Measurements from ENCODE around the gene RITA1.

RITA1 gene

GRCh38 chr12:113142886-113143332, 42.6 kb upstream of the RITA1 start:
- DNase-seq, result no peak
- Histone ChIP-seq H3K27me3 (replicated peaks; ENCODE audit: control insufficient read depth, insufficient read depth, low read length, poor library complexity, severe bottlenecking) (no peaks in the 10 kb centered on the region), H3K4me3 (ENCODE audit: insufficient read depth, low read depth, low read length, poor library complexity, severe bottlenecking) (no peak overlapping the region), H3K27ac (ENCODE audit: insufficient read depth, low read length, poor library complexity, severe bottlenecking) (no peak overlapping the region), H3K4me1 (ENCODE audit: control insufficient read depth, insufficient read depth, low read length, poor library complexity, severe bottlenecking) (no peaks in the 10 kb centered on the region), H3K36me3 (ENCODE audit: control insufficient read depth, insufficient read depth, low read length) (no peaks in the 10 kb centered on the region), H3K9me3 (ENCODE audit: control insufficient read depth, low read length) (no peaks in the 10 kb centered on the region)

GRCh38 chr12:113143959-113144358, 41.6 kb upstream of the RITA1 start:
- Histone ChIP-seq H3K4me1 (ENCODE audit: control insufficient read depth, insufficient read depth, low read length, poor library complexity, severe bottlenecking) (no peaks in the 10 kb centered on the region), H3K4me3 (ENCODE audit: insufficient read depth, low read depth, low read length, poor library complexity, severe bottlenecking) (no peak overlapping the region), H3K36me3 (ENCODE audit: control insufficient read depth, insufficient read depth, low read length) (no peaks in the 10 kb centered on the region), H3K27ac (ENCODE audit: insufficient read depth, low read length, poor library complexity, severe bottlenecking) (no peak overlapping the region), H3K27me3 (replicated peaks; ENCODE audit: control insufficient read depth, insufficient read depth, low read length, poor library complexity, severe bottlenecking) (no peaks in the 10 kb centered on the region), H3K9me3 (ENCODE audit: control insufficient read depth, low read length) (no peaks in the 10 kb centered on the region)
- no peak for DNase-seq

- H3K27me3 ChIP-seq (replicated peaks; ENCODE audit: control insufficient read depth, insufficient read depth, low read length, poor library complexity, severe bottlenecking), result no peaks in the 10 kb centered on the region
- no peaks in the 10 kb centered on the region for H3K36me3 ChIP-seq (ENCODE audit: control insufficient read depth, insufficient read depth, low read length)
These were observed 40.7 kb upstream of the RITA1 start for GRCh38 chr12:113144806-113145205.

GRCh38 chr12:113145720-113146551, 39.6 kb upstream of the RITA1 start:
- no peak for DNase-seq
- H3K36me3 ChIP-seq (ENCODE audit: control insufficient read depth, insufficient read depth, low read length), result no peaks in the 10 kb centered on the region
- no peaks in the 10 kb centered on the region for H3K9me3 ChIP-seq (ENCODE audit: control insufficient read depth, low read length)
- no peaks in the 10 kb centered on the region for H3K4me1 ChIP-seq (ENCODE audit: control insufficient read depth, insufficient read depth, low read length, poor library complexity, severe bottlenecking)
- H3K27ac ChIP-seq (ENCODE audit: insufficient read depth, low read length, poor library complexity, severe bottlenecking), result no peak overlapping the region
- H3K4me3 ChIP-seq (ENCODE audit: insufficient read depth, low read depth, low read length, poor library complexity, severe bottlenecking), result no peak overlapping the region
- no peaks in the 10 kb centered on the region for H3K27me3 ChIP-seq (replicated peaks; ENCODE audit: control insufficient read depth, insufficient read depth, low read length, poor library complexity, severe bottlenecking)

More at GRCh38 chr12:113144806-113145205, 40.7 kb upstream of the RITA1 start:
- no peak overlapping the region for H3K4me3 ChIP-seq (ENCODE audit: insufficient read depth, low read depth, low read length, poor library complexity, severe bottlenecking)
- no peaks in the 10 kb centered on the region for H3K9me3 ChIP-seq (ENCODE audit: control insufficient read depth, low read length)
- DNase-seq, result no peak
- H3K27ac ChIP-seq (ENCODE audit: insufficient read depth, low read length, poor library complexity, severe bottlenecking), result no peak overlapping the region
- H3K4me1 ChIP-seq (ENCODE audit: control insufficient read depth, insufficient read depth, low read length, poor library complexity, severe bottlenecking), result no peaks in the 10 kb centered on the region

GRCh38 chr12:113146999-113147398, 38.5 kb upstream of the RITA1 start:
- Histone ChIP-seq H3K27ac (ENCODE audit: insufficient read depth, low read length, poor library complexity, severe bottlenecking) (no peak overlapping the region), H3K9me3 (ENCODE audit: control insufficient read depth, low read length) (no peaks in the 10 kb centered on the region), H3K4me1 (ENCODE audit: control insufficient read depth, insufficient read depth, low read length, poor library complexity, severe bottlenecking) (no peaks in the 10 kb centered on the region), H3K36me3 (ENCODE audit: control insufficient read depth, insufficient read depth, low read length) (no peaks in the 10 kb centered on the region), H3K4me3 (ENCODE audit: insufficient read depth, low read depth, low read length, poor library complexity, severe bottlenecking) (no peak overlapping the region), H3K27me3 (replicated peaks; ENCODE audit: control insufficient read depth, insufficient read depth, low read length, poor library complexity, severe bottlenecking) (no peaks in the 10 kb centered on the region)
- DNase-seq, result no peak

- Histone ChIP-seq H3K9me3 (ENCODE audit: control insufficient read depth, low read length) (no peaks in the 10 kb centered on the region), H3K27ac (ENCODE audit: insufficient read depth, low read length, poor library complexity, severe bottlenecking) (no peak within 1 kb of the TSS), H3K4me1 (ENCODE audit: control insufficient read depth, insufficient read depth, low read length, poor library complexity, severe bottlenecking) (peaks cover 16% of the 10 kb centered on the region), H3K36me3 (ENCODE audit: control insufficient read depth, insufficient read depth, low read length) (no peaks in the 10 kb centered on the region), H3K27me3 (replicated peaks; ENCODE audit: control insufficient read depth, insufficient read depth, low read length, poor library complexity, severe bottlenecking) (no peaks in the 10 kb centered on the region), H3K4me3 (ENCODE audit: insufficient read depth, low read depth, low read length, poor library complexity, severe bottlenecking) (no peak within 1 kb of the TSS)
- DNase-seq, result no peak
These were observed 36.0 kb upstream of the RITA1 start, which contains the start of gene CFAP73 for GRCh38 chr12:113149361-113150150. Gene CFAP73, plus strand, starts transcription at chr12:113149724. Its CDS starts 134 bp downstream, at chr12:113149858.

GRCh38 chr12:113151655-113152054, 33.9 kb upstream of the RITA1 start:
- Histone ChIP-seq H3K4me1 (ENCODE audit: control insufficient read depth, insufficient read depth, low read length, poor library complexity, severe bottlenecking) (peaks cover 18% of the 10 kb centered on the region), H3K27ac (ENCODE audit: insufficient read depth, low read length, poor library complexity, severe bottlenecking) (no peak overlapping the region), H3K36me3 (ENCODE audit: control insufficient read depth, insufficient read depth, low read length) (no peaks in the 10 kb centered on the region), H3K4me3 (ENCODE audit: insufficient read depth, low read depth, low read length, poor library complexity, severe bottlenecking) (no peak overlapping the region), H3K9me3 (ENCODE audit: control insufficient read depth, low read length) (no peaks in the 10 kb centered on the region), H3K27me3 (replicated peaks; ENCODE audit: control insufficient read depth, insufficient read depth, low read length, poor library complexity, severe bottlenecking) (no peaks in the 10 kb centered on the region)
- no peak for DNase-seq

- Histone ChIP-seq H3K9me3 (ENCODE audit: control insufficient read depth, low read length) (no peaks in the 10 kb centered on the region), H3K27me3 (replicated peaks; ENCODE audit: control insufficient read depth, insufficient read depth, low read length, poor library complexity, severe bottlenecking) (no peaks in the 10 kb centered on the region), H3K4me3 (ENCODE audit: insufficient read depth, low read depth, low read length, poor library complexity, severe bottlenecking) (peak overlapping the region; percentile 64), H3K4me1 (ENCODE audit: control insufficient read depth, insufficient read depth, low read length, poor library complexity, severe bottlenecking) (peaks cover 18% of the 10 kb centered on the region), H3K27ac (ENCODE audit: insufficient read depth, low read length, poor library complexity, severe bottlenecking) (no peak overlapping the region), H3K36me3 (ENCODE audit: control insufficient read depth, insufficient read depth, low read length) (no peaks in the 10 kb centered on the region)
- DNase-seq, result no peak
These were observed 33.2 kb upstream of the RITA1 start for GRCh38 chr12:113152196-113152834.

- H3K9me3 ChIP-seq (ENCODE audit: control insufficient read depth, low read length), result no peaks in the 10 kb centered on the region
- no peak overlapping the region for H3K27ac ChIP-seq (ENCODE audit: insufficient read depth, low read length, poor library complexity, severe bottlenecking)
- H3K4me1 ChIP-seq (ENCODE audit: control insufficient read depth, insufficient read depth, low read length, poor library complexity, severe bottlenecking), result peaks cover 18% of the 10 kb centered on the region
- H3K4me3 ChIP-seq (ENCODE audit: insufficient read depth, low read depth, low read length, poor library complexity, severe bottlenecking), result peak overlapping the region; percentile 64
- H3K27me3 ChIP-seq (replicated peaks; ENCODE audit: control insufficient read depth, insufficient read depth, low read length, poor library complexity, severe bottlenecking), result no peaks in the 10 kb centered on the region
- peaks cover 3% of the 10 kb centered on the region for H3K36me3 ChIP-seq (ENCODE audit: control insufficient read depth, insufficient read depth, low read length)
- DNase-seq, result peak; percentile 22 to 47 (median 43)
These were observed 32.4 kb upstream of the RITA1 start for GRCh38 chr12:113152835-113153814.
